GM20000 (cell line): ENCODE measurements around the gene SLC39A11.

Source experiments
- DNase-seq: peaks from one replicate; pipeline ENCODE4 v3.0.0; 2012; ENCODE audit warnings: low spot score
- TF ChIP-seq, protein P1 (sequence below): IDR thresholded peaks from 2 replicates; pipeline ENCODE4 v1.5.1; 2012; ENCODE audit warnings: mild to moderate bottlenecking, control low read depth; ENCODE audit errors: extremely low read depth, missing control alignments

Gene SLC39A11

DNA sequence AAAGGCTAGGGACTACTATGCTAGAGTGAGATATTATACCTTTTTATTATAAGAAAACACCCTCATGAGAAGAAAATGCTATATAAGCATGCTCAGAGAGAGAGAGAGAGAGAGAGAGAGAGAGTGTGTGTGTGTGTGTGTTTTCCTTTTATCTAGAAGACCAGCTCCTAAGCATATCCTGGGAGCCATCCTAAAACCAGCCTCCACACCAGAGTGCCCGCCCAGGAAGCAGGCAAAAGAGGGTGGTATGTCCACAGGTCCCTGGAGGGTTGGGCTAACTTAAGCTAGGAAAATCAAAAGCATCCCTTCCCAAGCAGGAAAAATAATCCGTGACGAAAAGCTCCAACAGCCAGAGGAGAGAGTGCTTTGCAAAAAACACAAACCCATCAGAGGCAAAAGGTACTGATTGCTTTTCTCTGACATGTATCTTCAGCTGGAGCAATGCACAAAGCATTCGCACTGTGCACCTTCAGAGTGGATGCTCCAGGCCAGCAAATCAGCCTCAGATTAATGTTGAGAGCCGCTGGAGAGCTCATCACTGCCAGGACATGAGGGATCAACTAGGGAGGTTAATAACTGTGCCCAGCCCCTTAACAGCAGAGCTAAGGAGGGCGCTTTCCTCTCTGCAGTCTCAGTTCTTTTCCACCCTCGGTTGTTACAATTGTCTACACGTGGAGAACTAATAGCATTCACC is 125.1 kb downstream of the SLC39A11 start:
- TF ChIP-seq, protein P1, sequence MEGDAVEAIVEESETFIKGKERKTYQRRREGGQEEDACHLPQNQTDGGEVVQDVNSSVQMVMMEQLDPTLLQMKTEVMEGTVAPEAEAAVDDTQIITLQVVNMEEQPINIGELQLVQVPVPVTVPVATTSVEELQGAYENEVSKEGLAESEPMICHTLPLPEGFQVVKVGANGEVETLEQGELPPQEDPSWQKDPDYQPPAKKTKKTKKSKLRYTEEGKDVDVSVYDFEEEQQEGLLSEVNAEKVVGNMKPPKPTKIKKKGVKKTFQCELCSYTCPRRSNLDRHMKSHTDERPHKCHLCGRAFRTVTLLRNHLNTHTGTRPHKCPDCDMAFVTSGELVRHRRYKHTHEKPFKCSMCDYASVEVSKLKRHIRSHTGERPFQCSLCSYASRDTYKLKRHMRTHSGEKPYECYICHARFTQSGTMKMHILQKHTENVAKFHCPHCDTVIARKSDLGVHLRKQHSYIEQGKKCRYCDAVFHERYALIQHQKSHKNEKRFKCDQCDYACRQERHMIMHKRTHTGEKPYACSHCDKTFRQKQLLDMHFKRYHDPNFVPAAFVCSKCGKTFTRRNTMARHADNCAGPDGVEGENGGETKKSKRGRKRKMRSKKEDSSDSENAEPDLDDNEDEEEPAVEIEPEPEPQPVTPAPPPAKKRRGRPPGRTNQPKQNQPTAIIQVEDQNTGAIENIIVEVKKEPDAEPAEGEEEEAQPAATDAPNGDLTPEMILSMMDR, result no peak

DNA sequence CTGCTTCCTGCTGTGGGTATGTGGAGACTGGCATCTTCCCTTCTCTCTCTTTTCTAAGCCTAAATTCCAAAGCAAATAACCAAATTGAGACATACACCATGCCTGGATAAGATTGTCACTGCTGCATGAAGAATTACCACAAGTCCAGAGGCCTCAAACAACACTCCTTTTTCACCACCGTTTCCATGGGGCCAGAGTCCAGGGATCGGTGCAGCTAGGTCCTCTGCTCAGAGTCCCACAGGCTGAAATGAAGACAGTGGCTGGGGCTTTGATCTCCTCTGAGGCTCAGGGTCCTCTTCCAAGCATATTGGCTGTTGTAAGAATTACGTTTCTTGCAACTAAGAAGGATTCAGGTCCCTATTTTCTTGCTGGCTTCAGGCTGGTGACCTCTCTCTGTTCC is 130.4 kb downstream of the SLC39A11 start:
- TF ChIP-seq, protein P1, result no peak
- no peak for DNase-seq

More for the DNA sequence above, 125.1 kb downstream of the SLC39A11 start:
- DNase-seq, result no peak

DNA sequence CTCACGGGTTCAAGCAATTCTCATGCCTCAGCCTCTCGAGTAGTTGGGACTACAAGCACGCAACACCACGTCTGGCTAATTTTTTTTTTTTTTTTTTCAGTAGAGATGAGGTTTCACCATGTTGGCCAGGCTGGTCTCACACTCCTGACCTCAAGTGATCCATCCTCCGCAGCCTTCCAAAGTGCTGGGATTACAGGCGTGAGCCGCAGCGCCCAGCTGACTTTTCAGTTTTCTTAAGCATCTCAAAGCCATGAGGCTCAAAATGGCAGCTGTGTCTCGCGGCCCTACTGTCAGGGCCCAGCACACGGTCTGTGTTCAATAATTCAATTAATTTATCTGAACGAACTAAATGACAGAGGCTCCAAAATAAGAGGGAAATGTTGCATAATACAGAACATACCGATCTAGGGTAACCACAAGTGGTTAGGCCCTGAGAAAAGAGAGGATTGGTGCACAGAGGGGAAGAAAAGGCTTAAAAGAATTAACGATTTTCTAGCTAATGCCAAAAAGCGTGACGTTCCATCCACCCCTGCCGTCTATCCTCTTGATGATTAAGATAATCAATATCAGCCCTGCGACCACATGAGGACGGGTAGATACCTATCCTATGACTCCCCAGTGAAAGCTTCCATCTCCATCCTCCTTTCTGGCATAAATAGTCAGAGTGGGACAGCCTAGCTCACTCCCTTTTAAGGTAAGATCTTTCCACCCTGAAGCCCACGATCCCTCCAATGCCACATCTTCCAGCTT is 136.9 kb downstream of the SLC39A11 start:
- TF ChIP-seq, protein P1, result no peak
- DNase-seq, result no peak

DNA sequence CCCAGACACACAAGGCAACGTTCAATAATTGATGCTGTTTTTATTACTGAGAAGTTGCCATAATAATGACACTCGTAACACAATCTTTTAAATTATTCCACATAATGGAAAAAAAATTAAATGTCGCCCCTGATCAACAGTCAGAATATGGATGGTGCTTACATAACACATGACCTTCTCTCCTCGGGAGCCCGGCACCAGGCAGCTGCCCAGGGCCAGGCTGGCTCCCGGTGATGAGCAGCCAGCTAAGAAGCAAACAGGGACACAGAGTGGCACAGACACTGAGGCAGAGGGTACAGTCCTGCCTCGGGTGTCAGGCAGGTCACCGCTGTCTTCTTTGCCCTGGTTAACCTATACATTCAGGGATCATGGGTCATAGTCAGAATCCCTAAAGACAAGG is 137.9 kb downstream of the SLC39A11 start:
- TF ChIP-seq, protein P1, result no peak
- DNase-seq, result no peak

DNA sequence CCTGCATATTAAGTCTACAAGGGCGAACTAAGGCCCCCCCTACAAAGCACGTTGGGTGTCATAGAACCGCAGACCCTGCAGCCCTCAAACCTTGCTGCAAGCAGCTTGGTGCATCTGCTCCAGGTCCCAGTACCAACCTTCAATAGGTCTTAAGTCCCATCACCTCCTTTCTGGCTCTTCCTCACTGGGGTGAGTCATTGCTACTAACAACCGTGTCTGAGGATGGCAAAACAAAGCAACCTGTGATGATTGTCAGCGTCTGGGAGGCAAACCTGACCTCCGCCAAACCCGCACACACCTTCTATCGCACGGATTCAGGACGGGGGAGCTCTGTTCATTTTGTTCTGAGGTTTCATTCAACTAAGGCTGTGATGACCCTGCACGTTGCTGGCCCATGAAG is 138.9 kb downstream of the SLC39A11 start:
- DNase-seq, result no peak
- TF ChIP-seq, protein P1, result no peak

DNA sequence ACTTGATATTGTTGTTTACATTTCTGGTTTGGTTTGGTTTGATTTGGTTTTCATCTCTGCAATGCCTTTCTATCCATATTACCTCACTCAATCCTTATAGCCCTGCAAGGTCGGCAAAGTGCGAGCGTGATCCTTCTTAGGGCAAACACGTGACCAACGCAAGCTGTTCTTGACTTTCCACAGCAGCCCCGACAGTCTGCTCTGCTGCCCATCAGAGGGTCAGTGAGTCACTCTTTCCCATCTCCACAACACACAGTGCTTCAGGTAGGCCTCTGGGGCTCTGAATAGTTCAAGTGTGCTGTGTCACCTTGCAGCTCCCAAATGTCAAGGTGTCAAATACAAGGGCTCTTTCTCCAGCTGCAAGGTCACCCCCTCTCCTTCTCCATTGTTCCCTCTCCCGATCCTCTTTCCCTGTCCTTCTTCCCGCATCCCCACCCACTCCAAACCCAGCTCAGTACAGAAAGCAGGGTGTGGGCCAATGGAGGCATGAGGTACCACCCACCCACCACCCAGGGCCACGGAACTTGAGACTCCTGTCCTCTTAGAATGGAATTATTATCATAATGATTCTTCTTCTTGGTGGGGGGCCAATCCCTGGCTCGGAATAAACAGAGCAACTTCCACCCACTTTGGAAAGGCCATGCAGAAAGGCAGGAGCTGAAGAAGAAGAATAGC is 139.7 kb downstream of the SLC39A11 start:
- TF ChIP-seq, protein P1, result no peak
- DNase-seq, result no peak

DNA sequence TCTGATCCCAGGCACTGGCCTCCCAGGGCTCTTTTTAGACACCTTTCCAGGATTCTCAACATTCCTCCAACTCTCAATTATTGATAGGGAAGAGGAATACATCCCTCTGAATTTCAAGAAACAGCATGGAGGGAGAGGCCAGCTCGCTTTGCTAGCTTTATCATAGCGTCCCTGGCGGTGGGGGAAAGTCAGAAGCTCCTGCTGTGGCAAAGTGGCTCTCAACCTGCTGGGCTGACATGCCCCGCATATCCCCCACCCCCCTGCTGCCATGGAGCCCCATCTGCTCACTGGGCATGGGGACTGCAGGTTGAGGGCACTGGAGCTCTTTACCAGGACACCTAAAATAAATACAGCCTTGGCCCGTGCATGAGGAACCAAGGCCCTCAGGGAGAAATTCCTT is 140.3 kb downstream of the SLC39A11 start:
- no peak for DNase-seq

More for the DNA sequence above, 140.3 kb downstream of the SLC39A11 start:
- TF ChIP-seq, protein P1, result no peak
